ENCODE data around the gene BAG1. TPM values are rescaled to one million over a fixed set of nuclear protein-coding genes. Genes with fewer than 3 reads are reported as not detected.

Gene BAG1
- total and polyA plus RNA-seq, 2 of the 13 experiments (the other 11 are each of a cell fraction or from before 2014, with no cell fraction given) = 23.1 to 59.5 TPM

- Histone ChIP-seq H2AFZ (ENCODE audit: low read length) (no peak overlapping the region), H3K9me3 (ENCODE audit: low read length) (no peaks in the 10 kb centered on the region), H3K36me3 (replicated peaks in 1 of 2; ENCODE audit: control insufficient read depth in 1 of 2, insufficient read depth in 2 of 2, low read length in 2 of 2) (no peaks in the 10 kb centered on the region), H3K4me2 (ENCODE audit: low read depth, low read length) (peak overlapping the region; percentile 33), H3K9ac (ENCODE audit: insufficient read depth, low read depth, low read length) (no peak overlapping the region), H4K20me1 (ENCODE audit: insufficient read depth, low read length) (no peaks in the 10 kb centered on the region), H3K4me1 (ENCODE audit: insufficient read depth, low read length) (peaks cover 47% of the 10 kb centered on the region), H3K27me3 (ENCODE audit: control insufficient read depth in 1 of 2, insufficient read depth in 2 of 2, low read length in 2 of 2) (peaks cover 0 to 4% of the 10 kb centered on the region in 2 experiments; a peak in 3 of 5 replicates), H3K4me3 (replicated peaks in 1 of 3; ENCODE audit: insufficient read depth in 1 of 3, low read depth in 2 of 3, low read length in 3 of 3) (no peak overlapping the region), H3K27ac (ENCODE audit: extremely low read length, insufficient read depth, low read length) (no peak overlapping the region), H3K79me2 (ENCODE audit: insufficient read depth, low read length) (no peaks in the 10 kb centered on the region)
- DNase-seq (ENCODE audit: low spot score) (peak; percentile 78), FAIRE-seq (peak; percentile 49), ATAC-seq (peak; percentile 75)
- WGBS (ENCODE audit: low lambda C conversion rate) = 16% methylated on average over 9 of the region's 9 CpGs
- intact Hi-C loops (cut with micrococcal nuclease; ENCODE audit: unreplicated experiment) (loop anchor here (5.0 kb wide), 1 partner anchor 33 kb away; the partner anchor contains the start of gene BAG1), in situ Hi-C loops (cut with HindIII; ENCODE audit: extremely low pct_ligation_motif_present, low pct_unique_long_range_greater_than_20kb) (loop anchor here (5.0 kb wide), 1 partner anchor 147 kb away; no protein-coding TSS in a partner anchor)
- BruUV-seq (replicated peaks) = no TSS peak
- CTCF ChIA-PET (ENCODE audit: low intra/inter-chr PET ratio, low total read pairs) = interaction anchor here (1.2 kb wide), 1 partner anchor 35 kb away, joined by 4 read pairs; the partner anchor contains the start of genes BAG1 and CHMP5
- POLR2A ChIA-PET = no interaction called here
- TF ChIP-seq PPARG (CRISPR knock-in tag; conservative IDR thresholded peaks at IDR 0.05) (no peak), GATAD2A (CRISPR knock-in tag; IDR thresholded peaks at IDR 0.05) (no peak), NR2F6 (IDR thresholded peaks at IDR 0.05) (no peak), NR2F6 (CRISPR knock-in tag; IDR thresholded peaks at IDR 0.05) (peak; percentile 54; the same call in 1 of the 2 replicates), GPBP1L1 (CRISPR knock-in tag; IDR thresholded peaks at IDR 0.05) (no peak), MAZ (IDR thresholded peaks at IDR 0.05; ENCODE audit: borderline replicate concordance, low read depth, low read length) (no peak), MAZ (CRISPR knock-in tag; IDR thresholded peaks at IDR 0.05; ENCODE audit: low read depth) (no peak), TBX2 (CRISPR knock-in tag; IDR thresholded peaks at IDR 0.05; ENCODE audit: borderline replicate concordance) (no peak), RARG (CRISPR knock-in tag; IDR thresholded peaks at IDR 0.05; ENCODE audit: low read depth) (no peak), ZNF7 (CRISPR knock-in tag; IDR thresholded peaks at IDR 0.05) (no peak), CREBL2 (CRISPR knock-in tag; IDR thresholded peaks at IDR 0.05; ENCODE audit: borderline replicate concordance) (no peak), SP5 (CRISPR knock-in tag; IDR thresholded peaks at IDR 0.05; ENCODE audit: borderline replicate concordance, low read depth) (peak; percentile 82), SIN3B (IDR thresholded peaks at IDR 0.05; ENCODE audit: low read length) (no peak), HDAC2 (CRISPR knock-in tag; IDR thresholded peaks at IDR 0.05) (peak; percentile 44; the same call in 1 of the 2 replicates), ZNF776 (CRISPR knock-in tag; IDR thresholded peaks at IDR 0.05) (no peak), ZNF253 (CRISPR knock-in tag; IDR thresholded peaks at IDR 0.05; ENCODE audit: borderline replicate concordance) (no peak), ZEB1 (IDR thresholded peaks at IDR 0.05; ENCODE audit: insufficient replicate concordance, low read depth) (peak; percentile 78), SOX6 (IDR thresholded peaks at IDR 0.05) (no peak), SOX6 (CRISPR knock-in tag; IDR thresholded peaks at IDR 0.05) (peak; percentile 53; the same call in 1 of the 2 replicates), ZNF225 (CRISPR knock-in tag; IDR thresholded peaks at IDR 0.05) (no peak), ZNF816 (CRISPR knock-in tag; IDR thresholded peaks at IDR 0.05; ENCODE audit: borderline replicate concordance) (no peak), ZNF260 (CRISPR knock-in tag; IDR thresholded peaks at IDR 0.05; ENCODE audit: borderline replicate concordance, low read depth) (no peak), NCOA2 (CRISPR knock-in tag; IDR thresholded peaks at IDR 0.05) (no peak), ZNF567 (CRISPR knock-in tag; IDR thresholded peaks at IDR 0.05; ENCODE audit: borderline replicate concordance) (no peak), LBX2 (CRISPR knock-in tag; IDR thresholded peaks at IDR 0.05; ENCODE audit: borderline replicate concordance) (no peak)
Observed at GRCh38 chr9:33229359-33230114, 35.0 kb downstream of the BAG1 start.

Measured in HepG2 (cell line).